Small intestine (tissue), 7 donors: Measurements from ENCODE around the gene ITGAE. TPM values are rescaled to one million over a fixed set of nuclear protein-coding genes. Genes with fewer than 3 reads are reported as not detected.
"Not testable (repeated sequence)": the region's sequence is repeated elsewhere in the genome, so short reads cannot be mapped to it uniquely, and the experiment has no call there.

Experiments
- DNase-seq, 2 donors: peaks; one replicate each; pipeline versions ENCODE4 v3.0.0 to v3.0.0-alpha.2; 2013
- FAIRE-seq: peaks from 2 replicates; lab custom pipeline; 2012; peaks lifted over from hg19 to GRCh38; lab: Jason Lieb, UNC
- H3K27ac ChIP-seq, 3 donors: one replicate each; pipeline ENCODE4 v1.5.1; 2013; ENCODE audit warnings: low read length in 2 of 3, mild to moderate bottlenecking in 2 of 3, control low read depth in 1 of 3, inconsistent platforms in 1 of 3, low read depth in 1 of 3, moderate library complexity in 1 of 3
- H3K27me3 ChIP-seq, 3 donors: one replicate each; pipeline ENCODE4 v1.6.1; 2013; ENCODE audit warnings: low read length in 3 of 3, inconsistent platforms in 1 of 3; ENCODE audit not compliant: control insufficient read depth in 3 of 3, insufficient read depth in 3 of 3
- H3K36me3 ChIP-seq, 3 donors: one replicate each; pipeline ENCODE4 v1.6.1; 2013; ENCODE audit warnings: low read length in 3 of 3, inconsistent platforms in 1 of 3, low read depth in 1 of 3, mild to moderate bottlenecking in 1 of 3, moderate library complexity in 1 of 3; ENCODE audit not compliant: control insufficient read depth in 3 of 3, insufficient read depth in 2 of 3
- H3K4me1 ChIP-seq, 3 donors: one replicate each; pipeline ENCODE4 v1.6.1; 2013; ENCODE audit warnings: low read length in 2 of 3, inconsistent platforms in 1 of 3, low read depth in 1 of 3, mild to moderate bottlenecking in 1 of 3, moderate library complexity in 1 of 3; ENCODE audit not compliant: control insufficient read depth in 3 of 3, insufficient read depth in 2 of 3
- H3K4me3 ChIP-seq, 3 donors: one replicate each; pipeline ENCODE4 v1.5.1; 2013; ENCODE audit warnings: low read length in 3 of 3, control low read depth in 1 of 3, inconsistent platforms in 1 of 3, low read depth in 1 of 3, mild to moderate bottlenecking in 1 of 3, moderate library complexity in 1 of 3
- H3K9me3 ChIP-seq, 2 donors: one replicate each; pipeline ENCODE4 v1.6.1; 2013; ENCODE audit warnings: low read depth in 1 of 2, low read length in 1 of 2; ENCODE audit not compliant: control insufficient read depth in 2 of 2, insufficient read depth in 1 of 2
- WGBS, 3 donors: extraction: QIAGEN DNeasy Blood & Tissue Kit; methylation state at CpG; one replicate each; pipeline ENCODE4 v1.1.7; 2013; 5-methylcytosine and 5-hydroxymethylcytosine counted together
- polyA plus RNA-seq, 4 donors: library from polyadenylated mRNA; stranded (reverse) in 3 of 4; unstranded in 1 of 4; fragments of 200-250 nt in 3 of 4; fragments of 120-200 nt in 1 of 4; gene quantifications; one replicate each; pipeline versions ENCODE4 v1.2.1 to v1.2.3, GENCODE V29; 2013
- donor health status: healthy with polysubstance abuse.
- donor health status: control.
- donor health status: control.
- donor health status: Bipolar disorder and iron deficiency.
- donor health status: healthy.

The ITGAE gene
- polyA plus RNA-seq, 4 donors: 39.4 to 57.8 (median 45.1) TPM

DNA sequence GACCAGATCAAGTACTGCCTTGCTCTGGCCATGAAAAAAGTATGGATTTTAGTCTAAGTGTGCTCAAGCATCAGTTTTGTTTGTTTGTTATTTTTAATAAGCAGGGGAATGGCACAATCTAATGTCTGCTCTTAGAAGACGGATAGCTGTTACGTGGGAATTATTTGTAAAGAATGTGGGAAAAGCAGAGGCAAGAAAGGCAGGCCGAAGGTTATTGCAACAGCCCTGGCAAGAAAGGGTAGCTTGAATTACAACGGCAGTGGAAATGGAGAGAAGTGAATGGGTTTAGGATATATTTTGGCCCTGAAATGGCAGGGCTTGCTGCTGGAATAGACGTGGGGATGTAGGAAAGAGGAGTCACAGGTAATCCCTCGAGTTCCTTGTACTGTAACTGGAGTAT lies 78.3 kb downstream of the ITGAE start:
- H3K27me3 ChIP-seq: no peaks in the 10 kb centered on the region
- DNase-seq: no peak
- WGBS, 3 donors: 26 to 40% (median 32%) methylated on average over 6 of the region's 6 CpGs
- H3K4me3 ChIP-seq: peak overlapping the region; percentile 66 to 93 (median 72)
- no peaks in the 10 kb centered on the region for H3K9me3 ChIP-seq
- peak overlapping the region in 2 of 3 donors; percentile 89 to 91 for H3K27ac ChIP-seq
- peaks cover 0 to 23% (median 9%) of the 10 kb centered on the region in 3 donors for H3K4me1 ChIP-seq
- FAIRE-seq: no peak
- H3K36me3 ChIP-seq: peaks cover 0 to 16% (median 4%) of the 10 kb centered on the region in 3 donors

DNA sequence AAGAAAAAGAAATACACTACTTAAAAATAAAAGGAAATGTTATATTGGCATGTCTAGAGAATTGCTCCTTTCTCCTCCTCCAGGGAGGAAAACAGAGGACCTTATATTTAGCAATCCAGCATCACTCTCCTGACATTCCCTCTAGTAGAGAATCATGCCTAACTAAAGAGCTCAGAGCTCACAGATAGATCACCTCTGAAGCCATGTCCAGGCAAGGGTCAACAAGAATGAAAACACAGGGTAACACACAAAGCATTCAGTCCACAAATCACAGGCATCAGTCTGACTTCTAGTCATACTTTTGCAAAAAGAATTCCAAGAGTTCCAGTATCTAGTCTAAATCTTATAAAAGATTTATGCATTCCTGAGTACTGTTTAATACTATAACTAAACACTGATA lies 81.7 kb downstream of the ITGAE start:
- Histone ChIP-seq H3K9me3 (no peaks in the 10 kb centered on the region), H3K4me1 (peaks cover 0 to 19% (median 7%) of the 10 kb centered on the region in 3 donors), H3K4me3 (no peak overlapping the region), H3K36me3 (peaks cover 14 to 36% (median 28%) of the 10 kb centered on the region in 3 donors), H3K27me3 (no peaks in the 10 kb centered on the region), H3K27ac (peak overlapping the region in 1 of 3 donors; percentile 69)
- no peak for DNase-seq
- no peak for FAIRE-seq

DNA sequence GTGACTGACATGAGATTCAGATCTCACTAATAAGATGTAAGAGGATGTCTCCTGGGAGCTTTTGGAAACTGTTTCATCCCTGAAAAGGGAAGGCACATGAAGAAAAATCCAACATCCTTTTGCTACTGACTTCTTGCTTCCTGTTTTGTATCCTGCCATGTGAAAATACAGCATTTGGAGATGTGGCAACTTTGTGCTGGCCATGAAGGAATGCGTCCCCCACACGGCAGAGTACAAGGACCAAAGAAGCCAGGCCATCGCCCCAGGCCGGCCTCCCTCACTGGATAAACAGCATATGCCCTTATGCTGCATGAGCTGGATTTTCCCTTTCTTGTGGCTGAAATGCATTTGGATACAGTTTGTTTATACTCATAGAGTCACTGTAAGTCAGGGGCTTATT lies 82.8 kb downstream of the ITGAE start:
- H3K36me3 ChIP-seq: peaks cover 14 to 38% (median 28%) of the 10 kb centered on the region in 3 donors
- DNase-seq: no peak
- H3K27me3 ChIP-seq: no peaks in the 10 kb centered on the region
- WGBS, 3 donors: 88 to 95% (median 92%) methylated on average over 4 of the region's 4 CpGs
- FAIRE-seq: no peak
- peaks cover 0 to 18% (median 7%) of the 10 kb centered on the region in 3 donors for H3K4me1 ChIP-seq
- no peak overlapping the region for H3K27ac ChIP-seq
- no peak overlapping the region for H3K4me3 ChIP-seq
- H3K9me3 ChIP-seq: no peaks in the 10 kb centered on the region

GRCh38 chr17:3715296-3715695 lies 85.7 kb downstream of the ITGAE start:
- WGBS, 3 donors: 87 to 95% (median 92%) methylated on average over 8 of the region's 8 CpGs
- Histone ChIP-seq H3K27ac (no peak overlapping the region), H3K4me1 (peaks cover 0 to 3% (median 0%) of the 10 kb centered on the region in 3 donors), H3K9me3 (no peaks in the 10 kb centered on the region), H3K4me3 (no peak overlapping the region), H3K36me3 (peaks cover 14 to 54% (median 28%) of the 10 kb centered on the region in 3 donors), H3K27me3 (no peaks in the 10 kb centered on the region)
- FAIRE-seq (no peak), DNase-seq (no peak)

GRCh38 chr17:3712811-3713463 lies 88.1 kb downstream of the ITGAE start:
- Histone ChIP-seq H3K27me3 (no peaks in the 10 kb centered on the region), H3K4me1 (no peaks in the 10 kb centered on the region), H3K27ac (peak overlapping the region in 1 of 3 donors; percentile 75), H3K4me3 (no peak overlapping the region), H3K36me3 (peaks cover 14 to 43% (median 23%) of the 10 kb centered on the region in 3 donors), H3K9me3 (no peaks in the 10 kb centered on the region)
- WGBS, 3 donors: 54 to 78% (median 65%) methylated on average over 13 of the region's 13 CpGs
- FAIRE-seq (no peak), DNase-seq (peak in 1 of 2 donors; percentile 27)

GRCh38 chr17:3710951-3711383 lies 90.0 kb downstream of the ITGAE start:
- peak overlapping the region in 1 of 3 donors; percentile 60 for H3K27ac ChIP-seq
- H3K36me3 ChIP-seq: peaks cover 6 to 33% (median 9%) of the 10 kb centered on the region in 3 donors
- no peaks in the 10 kb centered on the region for H3K4me1 ChIP-seq
- no peaks in the 10 kb centered on the region for H3K9me3 ChIP-seq
- peak in 1 of 2 donors; percentile 70 for DNase-seq
- no peaks in the 10 kb centered on the region for H3K27me3 ChIP-seq
- no peak overlapping the region for H3K4me3 ChIP-seq
- 48 to 60% (median 59%) methylated on average over 5 of the region's 5 CpGs for WGBS, 3 donors
- no peak for FAIRE-seq

DNA sequence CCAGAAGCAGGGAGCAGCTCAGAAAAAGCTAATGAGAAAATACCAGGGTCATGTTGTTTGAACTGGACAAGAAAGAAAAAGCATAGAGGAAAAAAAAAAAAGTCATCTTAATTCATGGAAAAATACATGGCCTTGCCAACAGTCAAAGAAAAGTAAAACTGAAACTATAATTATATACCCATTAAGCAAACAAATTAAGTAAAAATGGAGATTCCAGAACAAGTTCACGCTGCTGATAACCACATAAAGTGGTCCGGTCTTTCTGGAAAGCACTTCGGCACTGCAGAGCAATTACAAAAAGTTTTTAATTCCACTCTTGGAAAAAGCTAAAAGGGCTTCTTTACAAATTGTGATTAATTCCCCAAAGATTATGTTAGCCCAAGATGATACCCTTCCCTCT lies 92.6 kb downstream of the ITGAE start:
- Histone ChIP-seq H3K27ac (no peak overlapping the region), H3K4me3 (no peak overlapping the region), H3K27me3 (no peaks in the 10 kb centered on the region), H3K4me1 (no peaks in the 10 kb centered on the region), H3K9me3 (no peaks in the 10 kb centered on the region), H3K36me3 (peaks cover 0 to 19% (median 0%) of the 10 kb centered on the region in 3 donors)
- no peak for FAIRE-seq
- 25 to 39% (median 26%) methylated on average over 3 of the region's 3 CpGs for WGBS, 3 donors
- no peak for DNase-seq

DNA sequence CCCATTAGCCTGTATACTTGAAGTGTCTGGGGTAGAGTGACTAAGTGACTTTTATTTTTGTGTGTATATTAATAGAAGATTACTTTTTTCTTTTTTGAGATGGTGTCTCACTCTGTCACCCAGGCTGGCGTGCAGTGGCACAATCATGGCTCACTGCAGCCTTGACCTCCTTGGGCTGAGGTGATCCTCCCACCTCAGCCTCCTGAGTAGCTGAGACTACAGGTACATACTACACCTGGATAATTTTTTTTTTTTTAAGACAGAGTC lies 95.3 kb downstream of the ITGAE start:
- H3K4me1 ChIP-seq, DNase-seq, H3K36me3 ChIP-seq, FAIRE-seq, H3K9me3 ChIP-seq, H3K4me3 ChIP-seq, H3K27ac ChIP-seq, H3K27me3 ChIP-seq: not testable (repeated sequence)
- 100% methylated on average over 1 of the region's 1 CpG for WGBS, 3 donors
